Measurements from ENCODE around the gene TMEM243. TPM values are rescaled to one million over a fixed set of nuclear protein-coding genes. Genes with fewer than 3 reads are reported as not detected.

Gene TMEM243
- total RNA-seq, 4 donors from 2014 or later = 8.9 to 42.2 (median 19.1) TPM

GRCh38 chr7:87193912-87194311, 25.6 kb downstream of the TMEM243 start:
- no peak for TF ChIP-seq CTCF (IDR thresholded peaks at IDR 0.05)
- no peak for TF ChIP-seq POLR2A (IDR thresholded peaks at IDR 0.05)
- peaks cover 0 to 100% (median 21%) of the 10 kb centered on the region in 3 donors for H3K36me3 ChIP-seq
- 85 to 88% methylated on average over 1 of the region's 1 CpG for WGBS, 2 donors
- H3K4me1 ChIP-seq = no peaks in the 10 kb centered on the region
- intact Hi-C loops (cut with DNase I) = no loop called here
- no peak overlapping the region for H3K27ac ChIP-seq
- DNase-seq = no peak
- no peaks in the 10 kb centered on the region for H3K27me3 ChIP-seq
- no peaks in the 10 kb centered on the region for H3K9me3 ChIP-seq
- H3K4me3 ChIP-seq = no peak overlapping the region

- H3K36me3 ChIP-seq = peaks cover 0 to 100% (median 21%) of the 10 kb centered on the region in 3 donors
- intact Hi-C loops (cut with DNase I) = no loop called here
- H3K9me3 ChIP-seq = no peaks in the 10 kb centered on the region
- 71 to 74% methylated on average over 6 of the region's 6 CpGs for WGBS, 2 donors
- H3K27ac ChIP-seq = peak overlapping the region in 1 of 4 donors; percentile 3
- DNase-seq = no peak
- H3K4me3 ChIP-seq = no peak overlapping the region
- TF ChIP-seq POLR2A (IDR thresholded peaks at IDR 0.05) (no peak), CTCF (IDR thresholded peaks at IDR 0.05) (no peak)
- no peaks in the 10 kb centered on the region for H3K27me3 ChIP-seq
- no peaks in the 10 kb centered on the region for H3K4me1 ChIP-seq
Measured at GRCh38 chr7:87192784-87193487, 26.6 kb downstream of the TMEM243 start.

GRCh38 chr7:87190783-87191182, 28.7 kb downstream of the TMEM243 start:
- Histone ChIP-seq H3K9me3 (no peaks in the 10 kb centered on the region), H3K36me3 (peaks cover 4 to 100% (median 21%) of the 10 kb centered on the region in 3 donors), H3K27me3 (no peaks in the 10 kb centered on the region), H3K4me3 (no peak overlapping the region), H3K27ac (no peak overlapping the region), H3K4me1 (no peaks in the 10 kb centered on the region)
- DNase-seq = no peak
- WGBS, 2 donors = 72 to 79% methylated on average over 3 of the region's 3 CpGs
- intact Hi-C loops (cut with DNase I) = no loop called here
- TF ChIP-seq CTCF (IDR thresholded peaks at IDR 0.05) (no peak), POLR2A (IDR thresholded peaks at IDR 0.05) (no peak)

GRCh38 chr7:87188930-87189329, 30.6 kb downstream of the TMEM243 start:
- WGBS, 2 donors = 88 to 93% methylated on average over 2 of the region's 2 CpGs
- no peak for DNase-seq
- H3K27me3 ChIP-seq = no peaks in the 10 kb centered on the region
- no peak overlapping the region for H3K27ac ChIP-seq
- no peak for TF ChIP-seq POLR2A (IDR thresholded peaks at IDR 0.05)
- TF ChIP-seq CTCF (IDR thresholded peaks at IDR 0.05) = no peak
- no peak overlapping the region for H3K4me3 ChIP-seq
- peaks cover 9 to 100% (median 9%) of the 10 kb centered on the region in 3 donors for H3K36me3 ChIP-seq
- intact Hi-C loops (cut with DNase I) = no loop called here
- no peaks in the 10 kb centered on the region for H3K9me3 ChIP-seq
- peaks cover 0 to 6% (median 0%) of the 10 kb centered on the region in 3 donors for H3K4me1 ChIP-seq

GRCh38 chr7:87187120-87187519, 32.4 kb downstream of the TMEM243 start:
- TF ChIP-seq POLR2A (IDR thresholded peaks at IDR 0.05) = no peak
- TF ChIP-seq CTCF (IDR thresholded peaks at IDR 0.05) = no peak
- Histone ChIP-seq H3K4me3 (no peak overlapping the region), H3K9me3 (no peaks in the 10 kb centered on the region), H3K27me3 (no peaks in the 10 kb centered on the region), H3K27ac (no peak overlapping the region), H3K36me3 (peaks cover 9 to 100% (median 11%) of the 10 kb centered on the region in 3 donors), H3K4me1 (peaks cover 0 to 9% (median 2%) of the 10 kb centered on the region in 3 donors)
- no peak for DNase-seq
- WGBS, 2 donors = 93 to 100% methylated on average over 2 of the region's 2 CpGs
- intact Hi-C loops (cut with DNase I) = no loop called here

All from esophagus squamous epithelium (tissue), 5 donors.